ENCODE results near the gene SCMH1.
"Not testable (repeated sequence)": the region's sequence is repeated elsewhere in the genome, so short reads cannot be mapped to it uniquely, and the experiment has no call there.

The SCMH1 gene

DNA sequence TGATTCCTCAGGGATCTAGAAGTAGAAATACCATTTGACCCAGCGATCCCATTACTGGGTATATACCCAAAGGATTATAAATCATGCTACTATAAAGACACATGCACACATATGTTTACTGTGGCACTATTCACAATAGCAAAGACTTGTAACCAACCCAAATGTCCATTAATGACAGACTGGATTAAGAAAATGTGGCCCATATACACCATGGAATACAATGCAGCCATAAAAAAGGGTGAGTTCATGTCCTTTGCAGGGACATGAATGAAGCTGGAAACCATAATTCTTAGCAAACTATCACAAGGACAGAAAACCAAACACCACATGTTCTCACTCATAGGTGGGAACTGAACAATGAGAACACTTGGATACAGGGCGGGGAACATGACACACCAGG is 30.5 kb downstream of the SCMH1 start:
- DNase-seq (ENCODE audit: low read depth, low spot score), result not testable (repeated sequence)

DNA sequence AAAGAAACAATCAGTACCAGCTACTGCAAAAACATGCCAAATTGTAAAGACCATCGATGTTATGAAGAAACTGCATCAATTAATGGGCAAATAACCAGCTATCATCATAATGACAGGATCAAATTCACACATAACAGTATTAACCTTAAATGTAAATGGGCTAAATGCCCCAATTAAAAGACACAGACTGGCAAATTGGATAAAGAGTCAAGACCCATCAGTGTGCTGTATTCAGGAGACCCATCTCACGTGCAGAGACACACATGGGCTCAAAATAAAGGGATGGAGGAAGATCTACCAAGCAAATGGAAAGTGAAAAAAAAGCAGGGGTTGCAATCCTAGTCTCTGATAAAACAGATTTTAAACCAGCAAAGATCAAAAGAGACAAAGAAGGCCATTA is 35.1 kb downstream of the SCMH1 start:
- not testable (repeated sequence) for DNase-seq (ENCODE audit: low read depth, low spot score)

DNA sequence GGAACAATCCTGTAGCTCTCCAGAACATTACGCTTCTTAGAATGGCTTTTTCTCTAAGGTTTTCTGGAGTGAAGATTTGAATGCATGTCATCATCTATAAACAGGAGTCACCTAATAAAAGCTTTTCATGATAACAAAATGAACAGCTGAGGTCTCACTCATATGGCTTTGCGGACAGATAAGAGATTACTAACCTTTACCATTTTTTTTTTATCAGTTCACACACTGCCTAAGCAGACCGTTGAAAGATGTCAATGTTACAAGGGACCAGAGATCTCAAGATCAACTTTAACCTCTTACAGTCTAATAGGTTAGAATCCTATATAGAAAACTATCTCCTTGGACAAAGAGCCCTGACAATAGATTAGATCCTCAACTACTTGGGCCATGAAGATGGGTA is 41.4 kb downstream of the SCMH1 start:
- DNase-seq (ENCODE audit: low read depth, low spot score), result no peak

DNA sequence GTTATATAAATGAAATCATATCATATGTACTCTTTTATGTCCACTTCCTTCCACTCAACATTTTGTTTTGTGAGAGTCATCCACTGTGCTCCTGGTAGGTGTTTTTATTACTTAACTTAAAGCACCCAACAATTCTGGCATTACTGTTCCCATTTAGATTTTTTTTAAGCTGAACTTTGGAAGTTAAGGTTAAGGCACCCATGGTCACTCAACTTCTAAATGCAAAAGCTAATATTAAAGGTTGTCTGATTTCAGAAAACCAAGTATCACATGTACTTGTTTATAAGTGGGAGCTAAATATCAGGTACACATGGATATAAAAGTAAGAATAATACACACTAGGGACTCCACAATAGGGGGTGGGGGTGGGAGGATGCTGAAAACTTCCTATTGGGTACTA is 42.7 kb downstream of the SCMH1 start:
- no peak for DNase-seq (ENCODE audit: low read depth, low spot score)

DNA sequence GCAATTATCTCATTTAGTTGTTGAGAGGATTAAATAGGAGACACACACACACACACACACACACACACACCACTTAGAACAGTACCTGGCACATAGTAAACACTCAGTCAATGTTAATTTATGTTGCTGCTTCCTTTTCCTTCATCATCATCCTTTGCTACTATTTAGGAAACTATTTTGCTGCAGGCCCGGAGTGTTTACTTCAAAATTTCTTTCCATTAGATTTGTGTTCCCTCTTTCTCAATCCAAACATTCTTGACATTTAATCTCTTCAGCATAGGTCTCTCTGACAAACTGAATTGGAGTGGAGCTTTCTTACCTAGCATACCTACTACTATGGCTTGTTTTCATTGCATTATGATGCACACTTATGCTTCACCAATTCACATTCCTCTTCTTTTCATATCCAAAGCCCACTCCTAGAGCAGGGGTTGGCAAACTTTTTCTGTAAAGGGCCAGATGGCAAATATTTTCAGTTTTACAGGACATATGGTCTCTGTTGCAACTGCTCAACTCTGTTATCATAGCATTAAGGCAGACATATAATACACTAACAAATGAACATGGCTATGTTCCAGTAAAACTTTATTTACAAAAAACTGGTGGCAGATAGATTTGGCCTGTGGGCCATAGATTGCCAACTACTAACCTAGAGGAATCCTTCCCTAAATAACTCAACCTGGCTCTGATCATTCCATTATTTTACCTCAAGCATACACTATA is 49.5 kb downstream of the SCMH1 start:
- DNase-seq (ENCODE audit: low read depth, low spot score), result no peak

DNA sequence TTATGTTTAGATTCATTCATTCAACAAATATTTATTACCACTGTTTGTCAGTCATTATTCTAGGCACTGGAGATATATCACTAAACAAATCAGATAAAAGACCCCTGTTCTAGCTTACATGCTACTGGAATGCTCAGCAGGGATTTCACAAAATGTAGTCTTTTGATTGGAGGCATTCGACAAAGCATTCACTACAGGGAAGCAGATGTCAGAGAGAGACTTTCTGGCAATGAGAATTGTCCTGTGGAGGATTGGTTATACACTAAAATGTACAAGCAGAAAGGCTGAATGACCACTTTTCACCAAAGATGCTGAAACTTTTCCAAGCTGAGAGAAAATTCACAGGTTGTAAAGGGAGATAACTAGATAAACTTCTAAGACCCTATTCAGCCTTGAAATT is 57.7 kb downstream of the SCMH1 start:
- no peak for DNase-seq (ENCODE audit: low read depth, low spot score)

DNA sequence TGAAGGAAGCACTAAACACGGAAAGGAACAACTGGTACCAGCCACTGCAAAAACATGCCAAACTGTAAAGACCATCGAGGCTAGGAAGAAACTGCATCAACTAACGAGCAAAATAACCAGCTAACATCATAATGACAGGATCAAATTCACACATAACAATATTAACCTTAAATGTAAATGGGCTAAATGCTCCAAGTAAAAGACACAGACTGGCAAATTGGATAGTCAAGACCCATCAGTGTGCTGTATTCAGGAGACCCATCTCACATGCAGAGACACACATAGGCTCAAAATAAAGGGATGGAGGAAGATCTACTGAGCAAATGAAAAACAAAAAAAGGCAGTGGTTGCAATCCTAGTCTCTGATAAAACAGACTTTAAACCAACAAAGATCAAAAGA is 63.9 kb downstream of the SCMH1 start:
- not testable (repeated sequence) for DNase-seq (ENCODE audit: low read depth, low spot score)

DNA sequence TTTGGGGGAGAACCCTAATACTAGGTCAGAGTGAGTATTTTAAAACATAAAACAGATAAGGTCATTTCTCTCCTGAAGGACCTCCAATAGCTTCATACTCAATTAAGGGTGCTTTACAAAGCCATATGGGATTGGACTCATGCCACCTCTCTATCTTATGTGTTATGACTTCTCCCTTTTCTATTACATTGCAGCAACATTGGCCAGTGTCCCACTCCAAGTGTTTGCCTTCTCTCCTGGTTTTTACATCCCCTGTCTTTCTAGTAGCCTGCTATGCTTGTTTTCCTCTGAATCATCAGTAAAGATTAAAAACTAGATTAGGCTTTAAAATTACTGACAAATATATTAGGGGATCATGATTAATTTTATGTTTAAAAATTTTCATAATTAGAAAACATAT is 66.6 kb downstream of the SCMH1 start:
- no peak for DNase-seq (ENCODE audit: low read depth, low spot score)

DNA sequence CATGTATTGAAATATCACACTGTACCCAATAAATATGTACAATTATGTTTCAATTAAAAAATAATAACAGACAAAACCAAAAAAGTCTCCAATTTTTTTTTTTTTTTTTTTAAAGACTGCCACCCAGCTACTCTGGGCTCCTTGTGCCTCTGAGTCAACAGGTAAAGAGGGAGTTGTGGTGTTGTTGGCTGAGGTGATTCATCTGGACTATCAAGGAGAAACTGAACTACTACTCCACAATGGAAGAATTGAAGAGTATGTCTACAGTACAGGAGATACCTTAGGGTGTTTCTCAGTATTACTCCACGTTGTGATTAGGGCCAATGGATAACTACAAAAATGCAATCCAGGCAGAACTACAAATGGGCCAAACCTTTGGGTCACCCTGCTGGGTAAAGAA is 67.9 kb downstream of the SCMH1 start:
- no peak for DNase-seq (ENCODE audit: low read depth, low spot score)

DNA sequence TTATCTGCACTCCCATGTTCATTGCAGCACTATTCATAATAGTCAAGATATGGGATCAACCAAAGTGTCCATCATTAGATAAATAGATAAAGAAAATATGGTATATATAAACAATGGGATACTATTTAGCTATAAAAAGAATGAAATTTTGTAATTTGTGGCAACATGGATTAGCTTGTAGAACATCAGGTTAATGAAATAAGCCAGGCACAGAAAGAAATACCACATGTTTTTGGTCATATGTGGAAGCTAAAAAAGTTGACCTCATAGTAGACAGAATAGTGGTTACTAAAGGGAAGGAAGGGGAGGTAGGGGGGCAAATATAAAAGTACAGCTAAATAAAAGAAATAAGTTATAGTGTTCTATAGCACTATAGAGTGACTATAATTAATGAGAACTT is 68.5 kb downstream of the SCMH1 start:
- no peak for DNase-seq (ENCODE audit: low read depth, low spot score)

DNA sequence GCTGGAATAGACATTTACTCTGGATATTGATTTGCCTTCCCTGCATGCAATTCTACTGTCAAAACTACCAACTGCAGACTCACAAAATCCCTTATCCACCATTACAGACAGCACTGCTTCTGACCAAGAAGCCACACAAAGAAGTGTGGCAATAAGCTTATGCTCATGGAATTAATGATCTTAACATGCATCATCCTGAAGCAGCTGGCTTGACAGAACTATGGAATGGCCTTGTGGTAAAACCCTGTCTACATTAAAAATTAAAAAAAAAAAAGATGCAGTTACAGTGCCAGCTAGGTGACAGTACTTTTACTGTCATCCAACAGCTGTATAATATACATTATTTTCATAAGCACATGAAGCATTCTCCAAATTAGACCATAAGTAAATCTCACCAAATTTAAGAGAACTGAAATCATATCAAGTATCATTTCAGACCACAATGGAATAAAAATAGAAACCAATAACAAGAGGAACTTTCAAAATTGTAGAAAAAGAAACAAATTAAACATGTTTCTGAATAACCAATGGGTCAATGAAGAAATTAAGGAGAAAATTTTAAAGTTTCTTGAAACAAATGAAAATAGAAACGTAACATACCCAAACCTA is 70.7 kb downstream of the SCMH1 start:
- DNase-seq (ENCODE audit: low read depth, low spot score), result no peak

DNA sequence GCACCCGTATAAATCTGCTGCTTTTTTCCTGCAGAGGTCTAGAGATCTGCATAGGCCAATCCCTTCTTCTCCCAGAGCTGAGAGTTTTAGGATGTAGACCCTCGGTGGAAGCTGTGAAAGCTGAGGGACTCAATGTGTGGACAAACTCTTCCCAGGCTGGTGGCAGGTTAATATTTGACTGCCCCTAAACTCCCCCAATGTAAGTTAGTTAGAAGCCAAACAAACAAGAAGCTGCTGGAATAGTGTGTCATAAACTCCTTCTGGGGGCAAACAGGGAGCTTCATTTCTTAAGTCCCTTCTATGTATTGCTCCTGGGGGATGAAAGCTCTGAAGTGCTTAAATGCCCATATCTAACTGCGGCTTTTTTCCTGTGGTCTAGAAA is 72.3 kb downstream of the SCMH1 start:
- DNase-seq (ENCODE audit: low read depth, low spot score), result no peak

DNA sequence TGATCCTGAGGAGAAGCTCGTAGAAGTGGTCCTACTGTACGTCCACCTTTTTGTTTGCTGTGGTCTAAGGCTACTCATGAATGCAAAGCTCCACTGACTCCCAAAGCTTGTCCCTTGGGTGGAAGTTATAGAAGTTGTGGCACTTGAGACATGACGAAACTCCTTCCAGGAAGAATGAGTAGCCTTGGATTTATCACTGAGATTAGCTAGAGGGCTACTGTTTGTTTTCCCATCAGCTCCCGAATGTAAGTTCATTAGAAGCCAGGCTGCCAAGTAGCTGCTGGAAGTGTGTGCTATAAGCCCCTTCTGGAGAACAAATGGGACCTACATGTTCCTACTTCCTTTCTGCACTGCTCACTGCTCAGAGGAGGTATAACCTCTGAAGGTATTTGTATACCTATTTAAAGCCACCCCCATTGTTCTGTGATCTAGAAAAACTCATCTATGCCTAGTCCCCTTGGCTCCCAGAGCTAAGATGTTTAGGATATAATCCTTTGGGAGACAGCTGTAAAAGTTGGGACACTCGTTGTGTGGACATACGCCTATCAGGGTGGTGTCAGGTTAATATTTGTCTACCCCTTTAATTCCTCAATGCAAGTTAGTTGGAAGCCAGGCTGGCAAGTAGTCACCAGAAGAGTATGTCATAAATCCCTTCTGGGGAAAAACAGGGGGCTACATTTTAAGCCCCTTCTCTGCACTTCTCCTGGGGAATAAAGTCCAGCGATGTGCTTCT is 72.9 kb downstream of the SCMH1 start:
- DNase-seq (ENCODE audit: low read depth, low spot score), result no peak

DNA sequence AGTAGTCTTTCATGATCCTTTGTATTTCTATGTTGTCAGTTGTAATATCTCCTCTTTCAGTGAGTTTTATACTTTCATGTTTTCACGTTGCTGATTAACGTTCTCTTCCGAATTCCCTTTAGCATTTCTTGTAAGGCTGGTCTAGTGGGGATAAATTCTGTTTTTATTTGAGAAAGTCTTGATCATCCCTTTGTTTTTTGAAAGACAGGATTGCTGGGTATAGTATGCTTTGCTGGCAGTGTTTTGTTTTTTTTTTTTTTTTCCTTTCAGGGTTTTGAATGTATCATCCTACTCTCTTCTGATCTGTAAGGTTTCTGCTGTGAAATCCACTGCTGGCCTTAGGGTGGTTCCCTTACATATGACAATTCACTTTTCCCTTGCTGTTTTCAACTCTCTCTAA is 74.4 kb downstream of the SCMH1 start:
- no peak for DNase-seq (ENCODE audit: low read depth, low spot score)

DNA sequence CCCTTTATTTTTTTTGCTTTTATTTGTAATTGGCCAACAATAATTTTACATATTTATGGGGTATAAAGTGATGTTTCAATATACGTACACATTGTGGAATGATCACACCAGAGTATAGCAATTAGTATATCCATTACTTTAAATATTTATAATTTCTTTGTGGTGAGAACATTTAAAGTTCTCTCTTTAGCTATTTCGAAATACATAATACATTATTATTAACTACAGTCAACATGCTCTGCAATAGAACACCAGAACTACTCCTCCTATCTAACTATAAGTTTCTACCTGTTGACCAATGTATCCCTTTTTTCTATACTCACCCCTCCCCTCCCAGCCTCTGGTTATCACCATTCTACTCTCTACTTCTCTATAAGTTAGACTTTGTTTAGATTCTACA is 77.4 kb downstream of the SCMH1 start:
- no peak for DNase-seq (ENCODE audit: low read depth, low spot score)

DNA sequence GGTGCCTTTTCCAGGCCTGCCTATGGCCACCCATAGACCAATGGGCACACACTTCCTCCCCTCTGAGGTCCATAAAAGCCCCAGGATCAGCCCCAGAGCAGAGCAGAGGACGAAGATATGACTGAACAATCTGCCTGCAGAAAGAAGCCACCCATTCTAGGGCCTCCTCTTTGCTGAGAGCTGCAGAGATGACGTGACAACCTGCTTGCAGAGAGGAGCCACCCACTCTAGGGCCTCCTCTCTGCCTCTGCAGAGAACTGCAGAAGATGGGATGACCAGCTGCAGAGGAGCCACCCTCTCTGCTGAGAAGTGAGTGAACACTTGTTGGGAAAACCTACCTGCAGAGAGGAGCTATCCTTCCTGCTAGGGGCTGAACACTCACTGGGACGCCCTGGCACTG is 79.7 kb downstream of the SCMH1 start:
- DNase-seq (ENCODE audit: low read depth, low spot score), result no peak

DNA sequence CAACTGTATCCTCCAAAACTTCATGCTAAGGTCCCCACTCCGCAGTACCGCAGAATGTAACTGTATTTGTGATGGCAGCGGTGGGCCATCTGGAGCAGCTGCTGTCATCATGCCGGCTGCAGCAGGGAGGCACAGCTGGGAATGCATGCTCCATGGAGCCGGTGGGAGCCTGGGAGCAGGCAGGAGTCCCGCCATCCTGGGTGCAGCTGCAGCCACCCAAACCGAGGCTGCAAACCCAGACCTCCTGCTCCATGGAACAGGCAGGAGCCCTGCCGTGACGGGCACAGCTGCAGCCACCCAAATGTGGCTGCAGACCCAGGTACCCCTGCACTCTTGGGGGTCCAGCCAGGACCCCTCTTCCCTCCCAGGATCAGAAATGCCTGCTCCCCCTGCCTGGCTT is 80.3 kb downstream of the SCMH1 start:
- no peak for DNase-seq (ENCODE audit: low read depth, low spot score)

DNA sequence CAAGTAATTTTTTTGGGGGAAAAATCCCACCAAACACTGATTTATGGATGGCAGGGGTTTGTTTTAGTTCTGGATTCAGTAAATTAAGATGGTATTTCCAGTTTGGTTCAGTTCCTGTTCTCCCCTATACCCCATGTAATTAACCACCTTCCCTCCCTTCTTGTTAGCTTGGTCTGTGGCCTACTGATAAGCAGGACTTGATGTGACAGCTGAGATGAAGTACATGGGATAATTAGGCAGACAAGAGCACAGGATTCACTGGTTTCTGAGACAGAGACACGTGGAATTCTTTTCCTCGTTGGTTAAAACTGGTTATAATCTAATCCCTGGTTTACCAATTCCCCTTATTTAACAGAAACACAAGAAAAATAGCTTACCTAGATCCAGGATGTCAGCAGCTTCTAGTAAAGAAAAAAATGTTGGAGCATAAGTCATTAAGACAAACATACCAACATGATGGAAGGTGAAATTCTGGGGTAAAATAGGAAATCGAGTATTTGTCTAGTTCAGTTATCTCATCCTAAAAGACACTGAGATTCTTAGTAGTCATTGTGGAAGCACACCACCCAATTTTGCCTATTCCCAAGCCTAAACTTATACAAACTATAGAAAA is 81.5 kb downstream of the SCMH1 start:
- DNase-seq (ENCODE audit: low read depth, low spot score), result no peak

DNA sequence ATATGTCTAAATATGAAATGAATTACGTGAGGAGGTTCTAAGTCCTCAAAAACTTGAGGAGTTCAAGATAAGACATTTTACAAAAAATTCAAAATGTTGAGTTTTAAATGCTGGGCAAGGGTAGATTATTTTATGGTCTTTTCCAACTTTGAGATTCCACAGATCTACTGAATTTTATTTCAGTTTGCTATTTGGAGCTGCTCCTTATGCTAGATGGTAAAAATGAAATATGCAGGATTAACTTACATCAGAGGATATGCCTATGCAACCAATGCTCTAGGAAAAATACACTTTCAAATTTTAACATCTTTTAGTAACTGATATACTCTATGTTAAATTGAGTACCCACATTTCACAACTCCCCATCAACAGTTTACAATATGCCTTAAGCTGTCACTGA is 83.1 kb downstream of the SCMH1 start:
- no peak for DNase-seq (ENCODE audit: low read depth, low spot score)

DNA sequence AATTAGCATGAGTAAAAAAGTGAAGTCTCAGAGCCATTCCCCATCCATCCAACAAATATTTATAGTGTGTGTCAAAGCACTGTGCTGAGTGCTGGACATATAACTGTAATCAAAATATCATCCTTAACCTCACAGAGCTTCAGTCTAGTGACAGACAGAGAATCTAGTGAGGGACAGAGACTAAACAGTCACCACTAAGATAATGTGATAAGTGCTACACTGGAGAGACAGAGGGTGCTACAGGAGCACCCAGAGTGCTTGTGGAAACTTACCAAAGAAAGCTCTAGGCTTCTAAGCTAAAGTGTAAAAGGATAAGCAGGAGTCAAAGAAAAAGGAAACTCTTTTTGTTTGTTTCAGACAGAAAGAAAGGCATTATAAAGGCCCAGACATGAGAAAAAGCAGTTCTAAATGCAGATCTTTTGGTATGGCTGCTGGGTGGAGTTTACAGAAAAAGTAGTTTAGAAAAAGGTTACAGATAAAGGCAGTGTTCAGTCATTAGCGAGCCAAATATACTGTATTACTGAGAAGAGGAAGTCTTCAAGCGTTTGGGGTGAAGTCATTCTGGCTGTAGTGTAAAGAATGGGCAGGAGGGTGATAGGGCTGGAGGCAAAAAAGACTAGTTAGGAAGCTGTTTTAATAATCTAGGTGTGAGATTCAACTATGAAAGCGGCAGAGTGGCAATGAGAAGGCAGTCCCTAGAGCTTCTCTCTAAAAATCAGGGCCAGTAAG is 83.8 kb downstream of the SCMH1 start:
- no peak for DNase-seq (ENCODE audit: low read depth, low spot score)

DNA sequence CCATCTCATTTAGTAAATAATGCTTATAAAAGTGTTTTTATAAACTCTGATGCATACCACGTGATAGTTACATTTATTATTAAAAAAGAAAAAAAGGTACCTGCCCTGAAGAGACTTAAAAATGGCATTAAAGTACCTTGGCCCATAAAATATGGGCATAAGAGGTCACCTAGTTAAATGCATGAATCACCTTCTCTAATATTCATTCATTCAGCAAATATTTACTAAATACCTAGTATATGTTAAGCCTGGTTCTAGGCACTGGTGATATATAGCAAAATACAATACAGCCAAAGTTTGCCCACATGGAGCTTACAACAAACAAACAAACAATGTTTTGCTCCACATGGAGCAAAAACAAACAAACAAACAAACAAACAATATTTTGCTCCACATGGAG is 87.0 kb downstream of the SCMH1 start:
- DNase-seq (ENCODE audit: low read depth, low spot score), result no peak

DNA sequence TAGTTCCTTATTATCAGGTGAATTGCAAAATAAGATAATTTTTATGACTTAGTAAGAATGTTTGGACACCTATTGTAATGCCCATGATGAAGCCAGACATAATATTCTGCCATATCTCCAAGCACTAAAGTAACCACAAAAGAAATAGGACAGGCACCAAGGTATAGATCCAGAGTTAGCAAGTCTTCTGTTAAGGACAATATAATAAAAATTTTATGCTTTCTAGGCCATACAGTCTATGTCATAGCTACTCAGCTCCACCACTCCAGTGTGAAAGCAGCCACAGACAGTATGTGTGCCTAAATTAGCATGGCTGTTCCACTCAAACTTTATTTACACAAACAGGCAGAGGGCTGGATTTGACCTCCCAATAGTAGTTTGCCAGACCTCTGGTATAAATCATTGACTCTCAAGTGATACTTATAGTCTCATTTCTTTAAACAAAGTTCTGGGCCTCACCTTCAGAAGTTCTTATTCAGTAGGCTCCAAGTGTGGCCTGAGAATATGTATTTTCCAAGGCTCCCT is 88.3 kb downstream of the SCMH1 start:
- DNase-seq (ENCODE audit: low read depth, low spot score), result no peak

All from brain pericyte (primary cell).